DMS79 treated with DMSO at 0.1 percent for 48 hours (cell line): ENCODE data around the gene TPM2.

ENCODE experiments used
- DNase-seq: peaks from one replicate; lab custom pipeline; 2025; lab: John Stamatoyannopoulos, UW

TPM2 gene

DNA sequence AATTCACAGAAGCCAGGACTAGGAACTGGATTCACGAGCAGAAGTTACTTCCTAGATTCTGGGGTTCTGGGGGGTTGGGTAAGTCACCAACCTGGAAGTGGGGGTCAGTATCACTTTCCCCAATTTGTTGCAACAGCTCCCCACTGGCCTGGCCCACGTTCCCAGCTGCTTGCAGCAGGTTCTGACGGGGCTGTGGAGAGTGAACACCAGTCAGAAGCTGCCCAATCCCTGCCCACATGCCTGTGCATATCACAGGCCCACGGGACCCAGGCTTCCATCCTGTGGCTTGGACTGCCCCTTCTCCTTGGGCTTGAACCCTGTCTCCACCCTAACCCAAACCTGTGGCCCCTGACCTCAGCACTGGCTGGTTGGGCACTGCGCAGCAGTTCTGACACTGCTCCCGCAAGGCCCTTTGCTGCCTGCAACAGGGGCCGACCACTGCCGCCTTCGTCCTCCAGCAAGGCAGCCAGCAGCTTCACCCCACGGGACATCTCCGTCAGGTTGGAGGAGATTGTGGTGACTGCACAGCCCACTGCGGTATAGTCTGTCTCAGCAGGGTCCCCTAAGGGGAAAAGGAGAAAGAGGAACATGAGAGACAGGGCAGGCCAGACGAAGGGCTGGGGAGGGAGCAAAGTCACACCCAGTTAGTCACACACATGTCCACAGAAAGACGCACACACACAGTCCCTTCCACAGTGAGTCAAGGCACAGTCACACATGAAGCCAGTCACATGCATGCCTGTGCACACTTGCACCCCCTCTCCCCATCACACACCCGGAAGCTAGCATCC is 29.2 kb upstream of the TPM2 start:
- no peak for DNase-seq

DNA sequence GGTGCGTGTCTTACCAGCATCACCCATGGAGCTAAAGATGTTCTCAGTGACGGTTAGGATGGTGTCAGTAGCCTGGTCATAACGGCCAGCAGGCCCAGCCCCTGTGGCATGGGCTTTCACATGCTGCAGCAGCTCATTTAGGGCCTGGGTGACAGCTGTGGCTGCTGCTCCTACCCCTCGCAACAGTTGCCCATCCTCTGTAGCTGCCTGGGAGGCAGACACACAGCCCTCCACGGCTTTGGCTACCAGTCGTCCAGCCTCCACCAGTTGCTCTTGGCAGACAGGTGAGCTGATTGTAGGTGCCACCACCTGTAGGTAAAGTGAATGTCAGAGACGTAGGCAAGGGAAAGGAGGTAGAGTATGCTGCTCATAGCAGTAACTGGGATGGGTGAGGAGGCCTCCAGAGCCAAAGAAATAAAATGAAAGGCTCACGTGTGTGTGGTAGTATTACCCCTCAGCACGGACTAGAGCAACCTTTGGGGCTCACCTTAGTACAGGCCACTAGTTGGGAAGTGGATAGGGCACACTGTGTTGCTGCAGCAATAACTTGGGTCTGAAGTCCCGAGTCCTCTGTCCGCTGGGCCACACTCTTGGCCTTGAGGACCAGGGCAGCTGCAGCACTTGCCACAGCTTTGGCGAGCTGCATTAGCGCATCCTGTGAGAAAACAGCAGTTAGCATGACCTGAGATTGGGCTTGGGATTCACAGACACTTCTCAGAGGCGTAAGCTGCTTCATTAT is 27.6 kb upstream of the TPM2 start:
- no peak for DNase-seq

DNA sequence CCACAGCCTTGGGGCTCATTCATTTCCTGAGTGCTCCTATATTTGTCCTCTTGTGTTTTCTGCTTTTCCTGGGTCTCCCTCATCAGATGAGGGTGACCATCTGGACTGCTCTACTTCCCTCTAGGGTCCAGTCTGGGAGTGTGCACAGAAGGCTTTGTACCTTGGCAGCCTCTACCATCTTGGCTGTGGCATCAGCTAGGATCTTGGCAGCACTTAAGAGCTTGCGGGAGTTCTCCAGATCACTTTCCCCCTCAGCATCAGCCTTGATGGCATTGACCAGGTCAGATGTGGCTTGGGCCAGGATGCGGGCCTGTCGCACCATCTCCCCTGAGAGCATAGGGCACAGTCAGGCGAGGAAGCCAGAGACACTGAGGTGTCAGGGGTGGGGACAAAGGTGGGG is 26.5 kb upstream of the TPM2 start:
- DNase-seq: no peak

DNA sequence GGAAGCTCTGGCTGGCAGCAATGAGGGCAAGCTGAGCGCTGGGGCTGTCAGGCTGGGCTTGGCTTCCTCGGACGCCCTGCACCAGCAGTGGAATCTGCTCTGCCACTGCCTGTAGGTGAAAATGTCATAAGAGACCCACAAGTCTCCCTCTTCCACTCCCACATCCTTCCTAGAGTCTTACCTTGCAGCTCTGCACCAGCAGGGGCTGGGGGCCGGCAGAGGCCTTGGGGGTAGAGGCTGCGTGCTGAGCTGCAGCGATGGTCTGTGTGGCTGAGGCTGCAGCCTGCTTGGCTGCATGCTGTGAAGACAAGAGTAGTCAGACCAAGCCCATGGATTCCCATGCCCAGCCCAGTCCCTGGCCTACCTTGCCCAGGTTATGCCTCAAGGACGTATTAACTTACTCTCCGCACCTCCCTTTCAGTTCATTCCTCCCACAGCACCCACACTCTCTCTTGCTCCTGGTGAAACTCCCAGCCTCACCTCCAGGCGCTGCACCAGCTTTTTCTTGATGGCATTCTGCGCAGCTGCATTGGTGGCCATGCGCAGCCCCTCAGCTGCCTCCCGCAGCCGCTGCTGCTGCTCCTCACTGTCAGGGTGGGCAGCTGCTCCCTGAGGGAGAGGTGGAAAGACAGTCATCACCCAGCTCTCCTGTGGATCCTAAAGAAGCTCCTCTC is 25.0 kb upstream of the TPM2 start:
- no peak for DNase-seq

DNA sequence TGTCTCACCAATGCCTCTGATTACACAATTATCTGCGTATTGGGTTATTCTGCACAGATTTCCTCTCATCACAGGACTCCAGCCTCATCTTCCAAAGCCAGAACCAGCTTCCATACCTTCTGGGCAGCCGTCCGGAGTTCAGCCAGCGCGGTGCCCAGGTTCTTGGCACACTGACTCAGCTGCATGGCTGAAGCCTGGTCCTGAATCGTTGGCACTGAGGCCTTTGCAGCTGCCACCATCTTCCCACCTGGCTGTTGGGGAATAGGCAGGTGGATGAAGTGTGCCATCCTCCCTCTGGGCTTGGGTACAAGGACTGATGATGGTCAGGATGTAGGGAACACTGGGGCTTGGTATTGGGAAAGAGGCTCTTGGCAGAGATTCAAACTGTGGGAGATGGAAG is 24.4 kb upstream of the TPM2 start:
- no peak for DNase-seq

DNA sequence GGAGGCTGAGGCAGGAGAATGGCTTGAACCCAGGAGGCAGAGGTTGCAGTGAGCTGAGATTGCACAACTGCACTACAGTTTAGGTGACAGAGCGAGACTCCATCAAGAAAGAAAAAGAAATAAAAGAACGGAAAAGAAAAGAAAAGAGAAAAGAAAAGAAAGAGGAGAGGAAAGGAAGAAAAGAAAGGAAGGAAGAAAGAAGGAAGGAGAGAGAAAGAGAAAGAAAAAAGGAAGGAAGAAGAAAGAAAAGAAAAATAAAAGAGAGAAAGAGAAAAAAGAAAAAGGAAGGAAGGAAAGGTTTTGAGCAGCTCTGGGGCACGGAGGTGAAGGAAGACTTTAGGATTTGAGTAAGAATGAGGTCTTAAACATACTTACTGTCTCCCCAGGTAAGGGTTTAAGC is 23.9 kb upstream of the TPM2 start:
- DNase-seq: no peak

DNA sequence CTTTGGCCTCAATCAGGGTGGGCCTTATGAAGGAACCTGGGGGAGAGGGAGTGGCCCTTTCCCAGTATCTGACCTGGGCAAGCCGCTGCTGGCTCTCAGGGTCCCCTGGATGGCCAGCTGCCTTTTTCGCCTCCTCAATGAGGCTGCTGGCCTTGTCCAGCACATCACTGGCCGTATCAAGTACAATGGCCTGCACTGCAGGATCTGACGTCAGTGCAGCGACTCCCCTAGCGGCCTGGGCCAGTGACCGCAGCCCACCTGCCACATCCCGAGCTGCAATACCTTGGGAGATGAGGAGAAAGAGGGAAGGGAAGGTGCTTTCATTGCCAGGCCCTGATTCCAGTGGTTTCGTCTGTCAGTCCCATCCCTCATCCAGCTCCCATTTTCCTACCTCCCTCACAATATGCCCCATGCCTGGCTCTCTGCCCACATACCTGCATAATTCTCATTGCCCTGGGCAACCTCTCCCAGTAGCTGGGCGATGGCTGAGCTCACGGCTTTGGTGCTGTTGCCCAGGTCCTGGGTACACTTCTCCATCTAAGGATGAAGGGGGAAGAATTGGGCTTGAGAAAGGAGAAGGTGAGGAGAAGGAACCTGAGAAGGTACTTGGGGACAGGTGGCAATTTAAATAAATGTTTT is 23.2 kb upstream of the TPM2 start:
- no peak for DNase-seq

DNA sequence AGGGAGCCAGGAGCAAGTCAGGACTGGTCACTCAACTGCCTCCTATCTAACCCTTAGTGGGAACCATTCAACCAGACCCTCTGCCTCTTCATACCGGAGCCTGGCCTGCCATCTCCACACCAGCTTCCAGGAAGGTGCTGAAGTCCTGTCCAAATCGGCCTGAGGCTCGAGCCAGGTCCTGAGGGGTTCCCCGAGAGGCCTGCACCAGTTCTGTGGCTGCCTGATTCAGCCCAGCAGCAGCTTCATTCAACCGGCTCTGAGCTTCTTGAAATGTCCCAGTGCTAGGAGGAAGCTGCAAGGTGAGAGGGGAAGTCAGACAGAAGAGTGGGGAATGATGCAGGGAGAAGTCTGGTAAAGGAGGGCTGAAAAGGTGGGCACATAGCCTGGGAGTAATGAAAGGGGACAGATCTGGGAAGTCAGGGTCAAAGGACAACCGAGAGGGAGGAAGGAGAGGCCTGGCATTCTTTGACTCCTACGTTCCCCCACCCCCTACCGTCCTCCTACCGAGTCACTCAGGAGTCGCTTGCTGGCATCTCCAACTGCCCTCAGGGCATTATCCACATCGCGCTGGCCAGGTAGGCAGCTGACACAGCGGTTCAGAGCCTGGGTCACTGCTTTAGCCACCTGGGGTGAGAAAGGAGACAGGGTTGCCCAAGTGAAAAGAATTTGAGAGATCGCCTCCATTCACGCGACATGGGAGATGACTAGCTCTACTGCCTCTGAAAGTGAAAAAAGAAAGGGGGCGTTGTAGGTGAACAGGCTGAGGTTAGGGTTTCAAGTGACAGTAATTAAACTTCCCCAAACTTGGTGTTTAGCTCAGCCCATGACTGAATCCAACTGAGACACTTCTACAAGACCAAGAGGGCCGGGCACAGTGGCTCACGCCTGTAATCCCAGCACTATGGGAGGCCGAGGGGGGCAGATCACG is 22.0 kb upstream of the TPM2 start:
- no peak for DNase-seq

DNA sequence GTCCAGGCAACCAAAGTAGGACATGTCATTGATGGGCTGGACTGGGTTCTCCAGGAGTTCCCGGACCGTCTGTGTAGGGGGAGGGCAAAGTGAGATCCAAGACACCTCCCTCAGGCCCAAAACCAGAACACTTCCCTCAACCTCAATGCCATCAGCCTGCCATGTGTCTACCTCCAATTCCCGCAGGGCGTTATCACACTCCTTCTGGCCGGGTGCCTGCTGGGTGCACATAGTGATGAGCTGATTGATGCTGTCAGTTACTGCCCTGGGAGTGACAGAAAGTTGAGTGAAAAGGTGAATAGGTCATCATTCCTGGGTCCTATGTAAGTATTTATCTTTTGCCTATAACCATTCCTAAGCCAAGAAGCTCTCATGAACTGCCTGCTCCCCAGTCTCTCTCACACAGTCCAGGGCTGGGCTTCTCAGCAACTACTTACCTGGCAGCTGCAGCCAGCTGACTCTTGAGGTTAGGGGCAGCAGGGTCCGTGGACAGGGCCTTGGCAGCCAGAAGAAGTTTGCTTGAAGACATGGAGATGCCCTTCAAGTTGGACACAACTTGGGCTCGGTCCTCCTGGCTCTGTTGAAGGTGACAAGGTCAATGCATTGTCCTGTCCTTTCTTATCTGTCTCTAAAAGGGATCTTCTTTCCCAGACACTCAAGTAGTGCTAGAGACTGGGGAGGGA is 21.2 kb upstream of the TPM2 start:
- no peak for DNase-seq

DNA sequence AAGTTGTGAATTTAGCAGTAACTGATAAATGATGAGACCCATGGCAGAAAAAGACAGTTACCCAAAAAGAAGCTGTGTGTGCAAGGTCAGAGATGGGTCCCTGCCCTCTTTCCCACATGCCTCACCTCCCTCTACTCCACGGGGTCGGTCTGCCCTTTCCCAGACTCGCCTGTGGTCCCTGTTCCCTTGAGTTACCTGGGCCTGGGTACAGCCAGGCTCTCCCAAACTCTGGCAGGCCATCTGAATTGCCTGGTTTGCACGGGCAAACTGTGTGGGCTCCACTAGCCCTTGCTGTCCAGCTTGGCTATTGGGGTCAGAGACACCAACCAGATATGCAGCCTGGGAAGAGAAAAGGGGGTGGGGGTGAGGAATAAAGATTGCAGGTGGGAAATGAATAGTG is 18.4 kb upstream of the TPM2 start:
- DNase-seq: no peak

DNA sequence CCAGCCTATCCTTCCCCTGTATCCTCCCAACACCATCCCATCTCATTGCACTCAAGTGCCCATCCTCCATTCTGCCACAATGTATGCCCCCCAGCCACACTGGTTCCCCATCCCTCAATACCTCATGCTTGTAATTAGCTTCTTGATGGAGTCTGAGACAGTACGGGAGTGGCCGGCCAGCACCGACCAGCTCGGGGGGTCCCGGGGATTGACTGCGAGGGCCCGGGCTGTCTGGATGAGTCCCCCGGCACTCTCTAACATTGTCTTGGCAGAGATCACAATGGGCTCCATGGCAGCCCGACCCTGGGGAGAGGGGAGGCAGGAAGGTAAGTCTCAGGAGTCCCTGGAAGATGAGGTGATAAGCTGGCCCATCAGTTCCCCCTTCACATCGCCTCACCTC is 17.2 kb upstream of the TPM2 start:
- no peak for DNase-seq

DNA sequence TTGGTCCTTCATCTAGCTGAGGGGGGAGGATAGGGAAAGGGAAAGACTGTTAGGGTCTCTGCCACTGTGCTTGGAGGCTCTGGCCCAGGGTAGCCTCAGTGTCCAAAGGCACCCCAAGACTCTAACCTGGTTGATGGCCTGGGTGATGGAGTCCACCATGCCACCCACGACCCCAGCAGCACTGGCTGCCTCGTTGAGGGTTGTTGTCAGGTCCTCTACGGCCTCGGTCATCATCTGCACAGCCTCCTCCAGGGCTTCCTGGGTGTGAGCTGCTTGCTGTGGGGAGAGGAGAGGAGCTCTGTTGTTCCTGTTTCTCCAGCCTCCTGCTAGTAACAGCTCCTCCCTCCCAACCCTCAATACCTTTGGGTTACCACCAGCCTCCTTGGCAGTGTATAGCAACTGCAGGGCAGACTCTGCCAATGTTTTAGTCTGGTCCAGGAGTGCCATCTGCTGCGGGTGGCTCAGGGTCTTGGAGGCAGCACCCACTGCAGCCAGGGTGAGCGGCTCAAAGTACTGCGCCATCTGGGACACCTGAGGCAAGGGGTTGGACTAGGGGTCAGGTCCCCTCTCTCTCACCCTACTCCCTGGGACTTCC is 16.2 kb upstream of the TPM2 start:
- DNase-seq: no peak

DNA sequence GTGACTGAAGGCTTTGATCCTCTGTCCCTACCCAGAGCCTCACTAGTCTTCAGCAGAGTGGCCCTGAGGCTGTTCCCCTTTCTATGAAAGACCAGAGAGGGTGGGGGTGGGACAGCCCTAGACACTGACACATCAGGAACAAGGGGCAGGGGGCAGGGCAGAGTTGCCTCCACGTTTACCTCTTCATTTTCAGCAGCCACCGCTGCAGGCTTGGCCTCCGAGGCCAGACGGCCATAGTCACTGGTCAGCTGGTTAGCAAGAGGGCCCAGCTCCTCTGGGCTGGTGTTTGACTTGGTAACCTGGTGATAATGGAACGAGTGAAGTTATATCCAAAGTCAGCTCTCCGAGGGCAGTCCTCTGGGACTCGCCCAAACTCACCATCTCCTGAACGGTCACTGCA is 15.6 kb upstream of the TPM2 start:
- no peak for DNase-seq

DNA sequence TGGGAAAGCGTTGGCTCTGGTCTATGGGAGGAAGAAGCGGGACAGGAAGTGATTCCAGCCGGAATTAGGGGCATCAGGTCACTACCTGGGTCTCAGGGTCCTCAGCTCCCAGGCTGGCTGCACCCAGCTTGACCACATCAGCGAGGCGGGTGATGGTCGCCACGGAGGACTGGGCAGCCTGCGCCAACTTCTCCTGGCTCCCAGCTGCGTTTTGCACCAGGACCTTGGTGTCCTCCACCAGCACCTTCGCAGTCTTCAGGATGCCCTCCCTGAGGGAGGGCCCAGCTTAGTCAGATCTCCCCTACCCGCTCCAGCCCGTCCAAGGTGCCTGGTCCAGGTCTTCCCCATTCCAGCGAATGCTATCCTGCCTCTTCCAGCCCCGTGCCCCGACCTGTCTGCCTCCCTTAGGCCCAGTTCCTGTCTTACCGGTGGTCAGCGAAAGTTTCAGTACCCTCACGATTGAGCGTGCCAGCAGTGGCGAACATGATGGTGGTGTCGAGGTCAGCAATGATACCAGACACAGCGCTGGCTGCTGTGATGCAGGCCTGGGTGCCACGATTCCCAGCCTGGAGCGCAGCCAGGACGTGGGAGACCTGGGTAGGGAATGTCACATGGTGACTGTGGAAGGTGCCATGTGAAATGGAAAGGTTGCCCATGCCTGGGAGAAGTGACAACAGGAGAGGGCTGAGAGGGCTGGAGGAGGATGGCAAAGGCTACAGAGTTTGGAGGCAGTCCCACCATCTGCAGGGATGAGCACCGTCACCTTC is 14.4 kb upstream of the TPM2 start:
- DNase-seq: no peak

DNA sequence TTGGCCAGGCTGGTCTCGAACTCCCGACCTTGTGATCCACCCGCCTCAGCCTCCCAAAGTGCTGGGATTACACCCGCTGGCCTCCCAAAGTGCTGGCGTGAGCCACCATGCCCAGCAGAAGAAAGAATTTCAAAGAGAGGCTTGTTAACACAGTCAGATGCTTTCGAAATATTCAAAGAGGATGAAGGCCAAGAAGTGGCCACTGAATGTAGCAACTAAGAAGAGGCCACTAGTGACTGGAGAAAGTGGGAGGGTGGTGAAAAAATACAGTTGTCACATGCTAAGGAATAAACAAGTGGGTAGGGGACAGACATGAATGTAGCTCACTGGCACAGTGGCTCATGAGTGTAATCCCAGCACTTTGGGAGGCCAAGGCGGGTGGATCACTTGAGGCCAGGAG is 13.0 kb upstream of the TPM2 start:
- DNase-seq: no peak

DNA sequence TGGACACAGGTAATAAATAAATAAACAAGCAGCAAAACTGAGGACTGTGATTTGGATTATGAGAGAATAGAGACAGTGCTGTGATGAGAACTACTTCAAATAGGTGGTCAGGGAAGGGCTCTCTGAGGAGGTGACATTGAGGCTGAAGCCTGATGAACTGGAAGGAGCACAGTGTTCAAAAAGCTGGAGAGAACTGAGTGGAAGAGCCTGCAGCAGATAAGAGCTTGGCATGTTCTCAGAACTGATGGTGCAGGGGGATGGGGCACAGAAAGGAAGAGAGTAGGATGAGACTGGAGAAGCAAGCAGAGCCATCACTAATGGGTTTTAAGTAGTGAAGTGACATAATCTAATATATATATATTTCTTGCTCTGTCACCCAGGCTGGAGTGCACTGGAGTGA is 11.2 kb upstream of the TPM2 start:
- no peak for DNase-seq

DNA sequence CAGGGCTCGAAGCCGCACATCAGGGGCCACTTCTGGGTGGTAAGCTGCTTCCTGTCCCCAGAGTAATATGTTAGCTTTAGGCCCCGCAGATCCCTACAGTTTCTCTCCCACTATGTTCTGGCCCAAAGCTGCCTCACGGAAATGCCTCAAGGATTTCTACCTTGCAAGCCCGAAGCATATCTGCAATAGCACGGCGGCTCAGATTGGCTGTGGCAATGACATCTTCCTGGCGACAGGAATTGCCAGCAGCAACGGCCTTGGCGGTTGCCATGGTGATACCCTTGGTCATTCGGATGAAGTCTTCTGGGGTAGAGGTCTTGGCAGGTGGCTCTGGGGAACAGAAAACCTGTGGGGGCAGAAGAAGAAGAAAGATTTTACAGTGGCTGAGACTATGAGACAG is 10.3 kb upstream of the TPM2 start:
- DNase-seq: no peak

DNA sequence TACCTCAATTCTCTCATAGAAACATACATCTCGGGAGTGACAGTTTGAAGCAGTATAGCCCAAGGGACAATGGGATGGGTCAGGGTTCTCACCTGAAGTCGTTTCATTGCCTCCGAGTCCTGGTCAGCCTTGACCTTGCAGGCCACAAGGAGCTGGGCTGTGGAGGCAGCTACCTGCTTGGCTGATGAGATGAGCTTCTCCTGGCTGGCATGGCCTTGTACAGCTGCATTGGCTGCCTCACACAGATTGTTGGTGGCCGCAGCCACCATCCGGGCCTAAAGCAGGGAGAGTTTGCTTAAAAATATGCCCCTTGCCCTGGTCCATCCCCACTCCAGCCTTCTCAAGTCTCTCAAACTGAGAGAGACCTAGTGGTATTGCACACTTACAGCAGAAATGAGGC is 8.5 kb upstream of the TPM2 start:
- DNase-seq: no peak

DNA sequence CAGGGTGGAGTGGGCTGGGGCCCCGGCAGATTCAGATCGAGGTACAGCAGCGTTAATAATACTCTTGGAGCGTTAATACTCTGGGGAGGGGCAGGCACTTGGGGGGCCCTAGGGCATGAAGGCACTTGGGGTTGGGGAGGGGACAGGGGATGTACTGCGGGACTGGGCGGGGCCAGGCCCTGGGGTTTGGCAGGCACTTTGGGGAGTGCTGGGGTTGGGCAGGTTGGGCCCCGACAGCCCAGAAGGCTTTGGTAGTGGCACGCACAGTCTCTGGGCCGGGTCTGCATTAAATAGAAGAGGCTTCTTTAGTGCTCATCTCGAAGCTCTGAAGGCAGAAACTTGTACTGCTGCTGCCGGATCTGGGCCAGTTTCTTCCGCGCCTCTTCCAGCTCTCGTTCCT is 7.8 kb upstream of the TPM2 start:
- no peak for DNase-seq
